ENCODE data around the gene RXRA. TPM values are rescaled to one million over a fixed set of nuclear protein-coding genes. Genes with fewer than 3 reads are reported as not detected.

Gene RXRA
- polyA plus RNA-seq, 1 donor from 2014 or later, result 2.7 TPM

DNA sequence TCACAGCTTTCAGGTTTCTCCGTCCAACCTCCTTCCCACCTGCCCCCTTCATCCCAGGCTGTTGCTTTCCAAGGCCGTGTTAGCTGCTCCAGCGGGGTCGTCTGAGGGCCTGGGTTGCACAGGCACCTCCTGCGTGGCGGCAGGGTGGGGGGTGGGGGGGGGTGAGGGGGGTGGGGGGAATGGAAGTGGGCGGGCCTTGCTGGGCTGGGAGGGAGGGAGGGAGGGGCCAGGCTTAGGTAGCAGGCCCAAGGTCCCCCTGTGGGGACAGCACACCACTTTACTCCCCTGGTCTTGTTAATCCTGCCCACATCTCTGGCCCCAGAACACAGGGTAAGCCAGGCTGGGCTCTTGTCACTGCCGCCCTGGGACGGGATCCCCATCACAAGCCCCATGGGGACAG is 99.1 kb downstream of the RXRA start:
- no peaks in the 10 kb centered on the region for H4K20me1 ChIP-seq (ENCODE audit: insufficient read depth)
- H3K9me3 ChIP-seq (ENCODE audit: low read length), result no peaks in the 10 kb centered on the region
- H3K27ac ChIP-seq (ENCODE audit: low read length), result no peak overlapping the region
- no peak for TF ChIP-seq POLR2AphosphoS5 (IDR thresholded peaks at IDR 0.05)
- TF ChIP-seq, protein P1, sequence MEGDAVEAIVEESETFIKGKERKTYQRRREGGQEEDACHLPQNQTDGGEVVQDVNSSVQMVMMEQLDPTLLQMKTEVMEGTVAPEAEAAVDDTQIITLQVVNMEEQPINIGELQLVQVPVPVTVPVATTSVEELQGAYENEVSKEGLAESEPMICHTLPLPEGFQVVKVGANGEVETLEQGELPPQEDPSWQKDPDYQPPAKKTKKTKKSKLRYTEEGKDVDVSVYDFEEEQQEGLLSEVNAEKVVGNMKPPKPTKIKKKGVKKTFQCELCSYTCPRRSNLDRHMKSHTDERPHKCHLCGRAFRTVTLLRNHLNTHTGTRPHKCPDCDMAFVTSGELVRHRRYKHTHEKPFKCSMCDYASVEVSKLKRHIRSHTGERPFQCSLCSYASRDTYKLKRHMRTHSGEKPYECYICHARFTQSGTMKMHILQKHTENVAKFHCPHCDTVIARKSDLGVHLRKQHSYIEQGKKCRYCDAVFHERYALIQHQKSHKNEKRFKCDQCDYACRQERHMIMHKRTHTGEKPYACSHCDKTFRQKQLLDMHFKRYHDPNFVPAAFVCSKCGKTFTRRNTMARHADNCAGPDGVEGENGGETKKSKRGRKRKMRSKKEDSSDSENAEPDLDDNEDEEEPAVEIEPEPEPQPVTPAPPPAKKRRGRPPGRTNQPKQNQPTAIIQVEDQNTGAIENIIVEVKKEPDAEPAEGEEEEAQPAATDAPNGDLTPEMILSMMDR (IDR thresholded peaks at IDR 0.05; ENCODE audit: poor library complexity, severe bottlenecking), result no peak
- TF ChIP-seq, protein P2, sequence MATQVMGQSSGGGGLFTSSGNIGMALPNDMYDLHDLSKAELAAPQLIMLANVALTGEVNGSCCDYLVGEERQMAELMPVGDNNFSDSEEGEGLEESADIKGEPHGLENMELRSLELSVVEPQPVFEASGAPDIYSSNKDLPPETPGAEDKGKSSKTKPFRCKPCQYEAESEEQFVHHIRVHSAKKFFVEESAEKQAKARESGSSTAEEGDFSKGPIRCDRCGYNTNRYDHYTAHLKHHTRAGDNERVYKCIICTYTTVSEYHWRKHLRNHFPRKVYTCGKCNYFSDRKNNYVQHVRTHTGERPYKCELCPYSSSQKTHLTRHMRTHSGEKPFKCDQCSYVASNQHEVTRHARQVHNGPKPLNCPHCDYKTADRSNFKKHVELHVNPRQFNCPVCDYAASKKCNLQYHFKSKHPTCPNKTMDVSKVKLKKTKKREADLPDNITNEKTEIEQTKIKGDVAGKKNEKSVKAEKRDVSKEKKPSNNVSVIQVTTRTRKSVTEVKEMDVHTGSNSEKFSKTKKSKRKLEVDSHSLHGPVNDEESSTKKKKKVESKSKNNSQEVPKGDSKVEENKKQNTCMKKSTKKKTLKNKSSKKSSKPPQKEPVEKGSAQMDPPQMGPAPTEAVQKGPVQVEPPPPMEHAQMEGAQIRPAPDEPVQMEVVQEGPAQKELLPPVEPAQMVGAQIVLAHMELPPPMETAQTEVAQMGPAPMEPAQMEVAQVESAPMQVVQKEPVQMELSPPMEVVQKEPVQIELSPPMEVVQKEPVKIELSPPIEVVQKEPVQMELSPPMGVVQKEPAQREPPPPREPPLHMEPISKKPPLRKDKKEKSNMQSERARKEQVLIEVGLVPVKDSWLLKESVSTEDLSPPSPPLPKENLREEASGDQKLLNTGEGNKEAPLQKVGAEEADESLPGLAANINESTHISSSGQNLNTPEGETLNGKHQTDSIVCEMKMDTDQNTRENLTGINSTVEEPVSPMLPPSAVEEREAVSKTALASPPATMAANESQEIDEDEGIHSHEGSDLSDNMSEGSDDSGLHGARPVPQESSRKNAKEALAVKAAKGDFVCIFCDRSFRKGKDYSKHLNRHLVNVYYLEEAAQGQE (IDR thresholded peaks at IDR 0.05; ENCODE audit: borderline replicate concordance), result no peak
- no peak for TF ChIP-seq SMC3 (conservative IDR thresholded peaks at IDR 0.05; ENCODE audit: poor library complexity)
- TF ChIP-seq TAF1 (IDR thresholded peaks at IDR 0.05; ENCODE audit: low read depth), result no peak
- TF ChIP-seq EZH2 (IDR thresholded peaks at IDR 0.05; ENCODE audit: borderline replicate concordance, insufficient read depth, low read length, poor library complexity, severe bottlenecking), result no peak
- no peak for TF ChIP-seq MXI1 (conservative IDR thresholded peaks at IDR 0.05; ENCODE audit: poor library complexity, severe bottlenecking)
- TF ChIP-seq RAD21 (conservative IDR thresholded peaks at IDR 0.05), result no peak
- no peak for TF ChIP-seq EP300 (conservative IDR thresholded peaks at IDR 0.05; ENCODE audit: poor library complexity, severe bottlenecking)
- no peak overlapping the region for H2AFZ ChIP-seq (ENCODE audit: low read depth, low read length)
- no peak overlapping the region for H3K4me2 ChIP-seq (ENCODE audit: low read length)
- H3K4me3 ChIP-seq (ENCODE audit: low read length), result no peak overlapping the region
- no peaks in the 10 kb centered on the region for H3K79me2 ChIP-seq (replicated peaks; ENCODE audit: insufficient read depth, low read length)
- no peaks in the 10 kb centered on the region for H3K27me3 ChIP-seq (ENCODE audit: insufficient read depth, low read depth, low read length)
- H3K9ac ChIP-seq (ENCODE audit: low read length), result no peak overlapping the region
- H3K36me3 ChIP-seq (ENCODE audit: insufficient read depth, low read length), result no peaks in the 10 kb centered on the region
- H3K9me2 ChIP-seq (ENCODE audit: insufficient read depth, low read length), result no peaks in the 10 kb centered on the region
- no peaks in the 10 kb centered on the region for H3F3A ChIP-seq (ENCODE audit: insufficient read depth, low read length, poor library complexity, severe bottlenecking)

GRCh38 chr9:134425812-134426211 is 99.6 kb downstream of the RXRA start:
- H3K27me3 ChIP-seq (ENCODE audit: insufficient read depth, low read depth, low read length), result no peaks in the 10 kb centered on the region
- H2AFZ ChIP-seq (ENCODE audit: low read depth, low read length), result no peak overlapping the region
- H3K9me3 ChIP-seq (ENCODE audit: low read length), result no peaks in the 10 kb centered on the region
- H3K4me2 ChIP-seq (ENCODE audit: low read length), result no peak overlapping the region
- H3K9ac ChIP-seq (ENCODE audit: low read length), result no peak overlapping the region
- TF ChIP-seq TAF1 (IDR thresholded peaks at IDR 0.05; ENCODE audit: low read depth) (no peak), POLR2AphosphoS5 (IDR thresholded peaks at IDR 0.05) (no peak), EP300 (conservative IDR thresholded peaks at IDR 0.05; ENCODE audit: poor library complexity, severe bottlenecking) (no peak), SMC3 (conservative IDR thresholded peaks at IDR 0.05; ENCODE audit: poor library complexity) (no peak), EZH2 (IDR thresholded peaks at IDR 0.05; ENCODE audit: borderline replicate concordance, insufficient read depth, low read length, poor library complexity, severe bottlenecking) (no peak), RAD21 (conservative IDR thresholded peaks at IDR 0.05) (no peak), MXI1 (conservative IDR thresholded peaks at IDR 0.05; ENCODE audit: poor library complexity, severe bottlenecking) (no peak)
- TF ChIP-seq, protein P1 (IDR thresholded peaks at IDR 0.05; ENCODE audit: poor library complexity, severe bottlenecking), result no peak
- TF ChIP-seq, protein P2 (IDR thresholded peaks at IDR 0.05; ENCODE audit: borderline replicate concordance), result no peak
- H3K36me3 ChIP-seq (ENCODE audit: insufficient read depth, low read length), result no peaks in the 10 kb centered on the region
- H4K20me1 ChIP-seq (ENCODE audit: insufficient read depth), result no peaks in the 10 kb centered on the region
- no peak overlapping the region for H3K4me3 ChIP-seq (ENCODE audit: low read length)
- H3K79me2 ChIP-seq (replicated peaks; ENCODE audit: insufficient read depth, low read length), result no peaks in the 10 kb centered on the region
- H3F3A ChIP-seq (ENCODE audit: insufficient read depth, low read length, poor library complexity, severe bottlenecking), result no peaks in the 10 kb centered on the region
- H3K27ac ChIP-seq (ENCODE audit: low read length), result no peak overlapping the region
- no peaks in the 10 kb centered on the region for H3K9me2 ChIP-seq (ENCODE audit: insufficient read depth, low read length)
